ACHN (cell line): ENCODE results near the gene A4GALT.
"Not testable (repeated sequence)": the region's sequence is repeated elsewhere in the genome, so short reads cannot be mapped to it uniquely, and the experiment has no call there.

ENCODE experiments used
- DNase-seq: peaks from one replicate; pipeline ENCODE4 v3.0.0-alpha.2; 2015
- in situ Hi-C: cut with HindIII; loops from 2 replicates; pipeline ENCODE4 v1.10.0; 2017; ENCODE audit warnings: low sequenced_read_pairs, low pct_ligation_motif_present, low pct_unique_long_range_greater_than_20kb

The A4GALT gene, protein sequence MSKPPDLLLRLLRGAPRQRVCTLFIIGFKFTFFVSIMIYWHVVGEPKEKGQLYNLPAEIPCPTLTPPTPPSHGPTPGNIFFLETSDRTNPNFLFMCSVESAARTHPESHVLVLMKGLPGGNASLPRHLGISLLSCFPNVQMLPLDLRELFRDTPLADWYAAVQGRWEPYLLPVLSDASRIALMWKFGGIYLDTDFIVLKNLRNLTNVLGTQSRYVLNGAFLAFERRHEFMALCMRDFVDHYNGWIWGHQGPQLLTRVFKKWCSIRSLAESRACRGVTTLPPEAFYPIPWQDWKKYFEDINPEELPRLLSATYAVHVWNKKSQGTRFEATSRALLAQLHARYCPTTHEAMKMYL

DNA sequence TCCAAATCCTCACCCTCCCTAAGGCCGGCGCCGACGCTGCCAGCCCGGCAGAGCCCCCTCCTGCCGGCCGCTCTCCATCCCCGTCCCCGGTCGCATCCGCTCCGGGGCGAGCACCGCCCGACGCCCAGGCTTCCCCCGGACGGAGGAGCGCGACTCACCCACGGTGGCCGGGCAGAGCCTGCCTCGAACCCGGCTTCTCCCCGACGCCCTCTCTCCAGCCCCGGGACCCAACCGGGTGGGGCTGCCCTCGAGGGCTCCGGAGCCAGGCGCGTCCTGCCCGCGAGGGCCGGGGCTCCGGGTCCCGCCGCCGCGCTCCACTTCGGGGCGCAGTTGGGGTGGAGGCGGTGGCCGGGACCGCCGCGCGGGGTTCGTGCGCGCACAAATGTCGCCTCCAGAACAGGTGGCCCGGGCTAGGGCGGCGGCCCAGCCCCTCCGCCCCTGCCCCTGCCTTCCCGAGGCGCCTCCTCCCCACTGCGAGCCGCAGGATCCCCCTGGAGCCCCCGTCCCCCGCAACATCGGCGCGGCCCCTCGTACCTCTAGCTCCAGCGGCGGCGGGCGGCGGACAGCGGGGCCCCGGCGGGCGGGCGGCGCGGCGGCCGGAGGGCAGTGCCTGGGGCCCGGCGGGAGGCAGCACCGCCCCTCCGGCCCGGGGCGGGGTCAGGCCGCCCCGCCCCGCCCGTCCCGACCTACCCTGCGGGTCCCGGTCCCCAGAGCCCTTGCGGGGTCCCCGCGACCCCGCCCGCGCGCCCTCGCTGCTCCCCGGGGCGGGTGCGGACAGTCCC lies at the start of gene A4GALT:
A4GALT (minus strand) TSS at position 608 of the 782 bp plus-strand sequence. CDS start 26,919 bp downstream, outside the sequence.
- in situ Hi-C loops, result no loop called here
- DNase-seq, result peak; percentile 31

DNA sequence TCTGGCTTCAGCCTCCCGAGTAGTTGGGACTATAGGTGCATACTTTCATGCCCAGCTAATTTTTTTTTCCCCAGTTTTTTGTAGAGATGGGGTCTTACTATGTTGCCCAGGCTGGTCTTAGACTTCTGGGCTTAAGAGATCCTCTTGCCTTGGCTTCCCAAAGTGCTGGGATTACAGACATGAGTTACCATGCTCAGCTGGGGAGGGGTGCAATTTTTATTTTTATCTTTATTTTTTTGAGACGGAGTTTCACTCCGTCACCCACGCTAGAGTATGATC lies 49.7 kb upstream of the A4GALT start:
- no peak for DNase-seq
- in situ Hi-C loops, result no loop called here

DNA sequence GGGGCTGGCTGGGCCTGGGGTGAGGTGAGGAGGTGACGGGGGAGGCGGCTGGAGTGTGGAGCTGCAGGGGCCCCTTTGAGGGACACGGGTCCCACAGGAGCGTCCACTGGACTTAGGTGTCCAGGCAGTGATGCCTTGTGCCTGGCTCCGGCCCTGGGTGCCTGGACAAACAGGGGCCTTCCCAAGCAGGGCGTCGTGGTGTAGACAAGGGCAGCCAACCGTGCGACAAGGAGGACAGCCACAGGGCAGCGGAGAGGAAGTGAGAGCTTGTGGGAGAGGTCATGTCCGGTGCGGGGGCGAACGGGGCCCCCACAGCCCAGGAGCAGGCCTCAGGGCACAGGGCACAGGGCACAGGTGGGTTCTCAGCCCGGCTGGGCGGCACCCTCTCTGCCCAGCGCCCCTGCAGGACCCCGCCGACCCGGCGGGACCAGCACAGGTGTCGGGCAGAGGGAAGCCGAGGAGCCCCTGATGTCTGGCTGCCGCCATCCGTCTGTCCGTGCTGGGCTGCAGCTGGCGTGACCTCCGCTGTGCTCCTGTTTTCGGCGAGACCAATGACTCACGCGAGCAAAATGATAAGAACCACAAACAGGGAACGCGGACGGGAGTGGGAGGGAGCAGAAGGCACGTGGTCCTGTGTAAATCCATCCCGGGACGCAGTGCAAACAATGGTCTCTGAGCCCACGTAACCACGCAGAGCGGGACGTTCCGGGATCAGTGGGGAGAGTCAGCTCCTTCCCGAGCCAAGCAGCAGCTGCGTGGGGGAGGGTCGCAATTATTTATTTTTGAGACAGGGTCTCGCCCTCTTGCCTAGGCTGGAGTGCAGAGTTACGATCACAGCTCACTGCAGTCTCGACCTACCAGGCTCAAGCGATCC lies 49.1 kb upstream of the A4GALT start:
- in situ Hi-C loops, result no loop called here
- peak; percentile 59 for DNase-seq

DNA sequence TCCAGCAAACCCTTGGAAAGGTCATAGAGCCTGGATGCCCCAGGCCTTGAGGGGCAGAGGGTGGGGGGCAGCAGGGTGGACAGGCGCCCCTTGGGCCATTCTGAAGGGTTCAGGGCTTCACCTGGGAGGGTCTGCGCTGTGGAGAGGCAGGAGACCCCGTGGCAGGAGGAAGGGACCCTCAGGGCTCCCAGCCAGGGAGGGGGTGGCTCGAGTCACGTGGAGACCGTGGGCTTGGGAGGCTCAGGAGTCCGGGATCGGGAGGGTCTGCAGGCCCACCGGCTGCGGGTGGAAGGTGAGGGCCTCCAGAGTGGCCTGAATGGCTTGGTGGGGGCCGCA lies 48.5 kb upstream of the A4GALT start:
- no peak for DNase-seq
- in situ Hi-C loops, result no loop called here

DNA sequence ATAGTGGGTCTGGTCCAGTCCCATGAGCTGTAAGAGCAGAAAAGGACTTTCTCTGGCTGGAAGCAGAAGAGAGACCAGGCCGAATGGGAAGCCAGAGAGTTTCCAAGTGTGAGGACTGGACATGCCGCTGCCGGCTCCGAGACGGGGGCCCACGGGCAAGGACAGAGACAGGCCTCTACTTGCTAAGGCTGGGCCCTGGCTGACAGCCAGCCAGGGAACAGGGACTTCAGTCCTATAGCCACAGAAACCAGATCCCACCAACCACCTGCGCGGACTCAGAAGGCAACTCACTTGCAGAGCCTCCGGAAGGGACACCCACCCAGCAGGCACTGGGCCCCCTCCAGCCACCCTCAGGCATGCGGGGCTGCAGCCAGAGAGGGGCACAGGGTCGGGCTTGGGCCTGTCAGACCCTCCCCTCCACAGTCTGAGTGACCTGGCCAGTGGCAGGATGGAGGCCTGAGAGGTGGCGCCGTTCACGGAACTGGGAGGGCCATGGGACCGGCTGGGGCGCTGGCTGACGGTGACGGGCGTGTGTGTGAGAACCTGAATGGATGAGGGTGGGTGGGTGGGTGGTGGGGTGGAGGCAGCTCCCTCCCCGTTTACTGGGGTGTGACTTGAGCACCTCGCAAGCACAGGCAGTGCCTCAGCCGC lies 47.8 kb upstream of the A4GALT start:
- in situ Hi-C loops, result no loop called here
- DNase-seq, result no peak

DNA sequence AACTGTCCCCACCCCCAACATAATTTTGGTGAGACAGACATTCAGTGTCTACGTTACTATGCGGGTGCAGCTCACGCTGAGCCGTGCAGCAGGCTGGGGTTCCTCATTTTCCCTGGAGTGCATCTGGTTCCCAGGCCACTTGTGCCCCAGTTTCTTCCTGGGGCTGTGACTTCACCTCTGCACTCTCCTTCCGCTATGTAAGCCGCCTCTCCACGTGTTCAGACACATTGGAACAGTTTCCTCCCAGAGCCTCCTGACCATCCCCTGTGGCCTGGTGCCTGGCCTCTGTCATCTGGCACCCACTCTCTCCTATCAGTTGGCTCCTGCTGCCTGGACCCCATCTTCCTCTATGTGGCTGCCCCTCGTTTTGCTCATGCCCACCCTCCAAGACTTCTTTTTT lies 46.2 kb upstream of the A4GALT start:
- in situ Hi-C loops, result no loop called here
- DNase-seq, result no peak

DNA sequence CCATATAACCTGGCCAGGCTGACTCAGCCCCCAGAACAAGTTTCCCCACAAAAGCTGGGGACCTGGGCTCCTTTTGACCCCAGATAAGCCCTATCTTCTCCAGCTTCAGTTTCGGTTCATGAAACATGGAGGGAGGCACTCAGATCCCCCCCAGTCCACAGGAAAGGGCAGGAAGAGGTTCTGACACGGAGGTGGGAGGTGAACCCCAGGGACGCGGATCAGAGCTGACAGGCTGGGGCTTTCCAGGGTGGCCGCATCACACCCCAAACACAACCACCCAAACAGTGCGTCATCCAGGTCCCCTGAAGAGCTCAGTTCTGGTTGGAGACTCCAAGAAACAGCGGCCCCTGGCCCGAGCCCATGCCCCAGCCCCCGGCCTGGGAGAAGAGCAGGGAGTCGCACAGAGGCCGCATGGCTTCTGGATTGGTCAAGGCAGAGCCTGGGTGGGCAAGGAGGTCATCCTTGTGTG lies 44.3 kb upstream of the A4GALT start:
- in situ Hi-C loops, result no loop called here
- no peak for DNase-seq

DNA sequence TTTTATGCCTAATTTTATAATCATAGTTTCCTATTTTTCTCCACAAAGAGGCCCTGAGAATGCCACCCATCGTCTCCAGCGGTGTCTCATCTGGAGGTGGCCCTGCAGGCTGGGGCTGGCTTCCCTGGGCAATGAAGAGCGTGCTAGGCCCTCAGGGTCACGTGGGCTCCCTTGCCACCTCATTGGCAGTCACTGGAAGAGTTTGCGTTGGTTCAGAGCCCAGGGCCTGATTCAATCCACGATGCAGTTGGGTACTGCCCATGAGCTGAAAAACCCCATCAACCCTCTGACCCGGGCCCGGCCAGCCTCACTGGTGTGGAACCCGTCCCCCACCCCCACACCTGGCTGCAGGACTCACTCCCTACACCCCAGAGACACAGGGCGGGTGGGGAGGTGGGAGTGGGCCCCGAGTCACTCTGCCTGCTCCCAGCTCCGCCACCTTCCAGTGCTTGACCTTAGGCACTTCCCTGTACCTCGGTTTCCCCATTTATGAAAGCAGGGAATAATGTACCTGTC lies 43.4 kb upstream of the A4GALT start:
- in situ Hi-C loops, result no loop called here
- no peak for DNase-seq

DNA sequence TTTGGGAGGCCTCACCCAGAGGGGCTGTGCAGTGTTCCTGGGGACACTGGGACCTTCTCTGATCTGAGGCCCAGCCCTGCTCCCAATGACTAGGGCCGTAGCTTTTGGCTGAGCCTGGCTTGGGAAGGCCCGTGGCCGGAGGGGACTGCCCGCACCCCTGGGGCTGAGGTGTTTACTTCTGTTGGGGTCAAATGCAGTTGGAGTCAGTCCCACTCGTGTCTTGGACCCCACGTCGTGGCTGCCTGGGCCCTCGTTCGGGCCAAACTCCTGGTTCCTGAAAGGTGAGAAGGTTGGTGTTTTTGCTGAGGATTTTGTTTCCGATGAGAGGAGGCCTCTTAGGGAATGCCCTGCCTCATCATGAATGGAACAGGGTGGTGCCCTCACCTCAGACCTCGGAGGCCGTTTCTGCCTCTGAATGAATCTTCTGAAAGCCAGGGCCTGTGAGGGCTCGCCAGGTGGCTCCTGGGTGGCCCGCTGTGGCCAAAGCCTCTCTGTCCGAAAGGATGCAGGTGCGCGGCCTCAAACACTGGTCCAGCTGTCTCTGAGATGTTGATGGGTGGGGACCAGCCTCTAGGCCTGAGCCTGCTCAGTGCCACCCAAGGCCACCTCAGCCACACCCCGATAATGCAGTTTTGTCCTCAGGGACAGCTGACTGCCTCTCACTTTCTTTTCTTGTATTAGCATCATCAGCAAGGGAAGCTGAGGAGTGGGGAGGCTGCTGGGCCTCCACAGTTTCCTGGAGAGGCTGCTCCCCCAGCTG lies 40.3 kb upstream of the A4GALT start:
- in situ Hi-C loops, result no loop called here
- no peak for DNase-seq

DNA sequence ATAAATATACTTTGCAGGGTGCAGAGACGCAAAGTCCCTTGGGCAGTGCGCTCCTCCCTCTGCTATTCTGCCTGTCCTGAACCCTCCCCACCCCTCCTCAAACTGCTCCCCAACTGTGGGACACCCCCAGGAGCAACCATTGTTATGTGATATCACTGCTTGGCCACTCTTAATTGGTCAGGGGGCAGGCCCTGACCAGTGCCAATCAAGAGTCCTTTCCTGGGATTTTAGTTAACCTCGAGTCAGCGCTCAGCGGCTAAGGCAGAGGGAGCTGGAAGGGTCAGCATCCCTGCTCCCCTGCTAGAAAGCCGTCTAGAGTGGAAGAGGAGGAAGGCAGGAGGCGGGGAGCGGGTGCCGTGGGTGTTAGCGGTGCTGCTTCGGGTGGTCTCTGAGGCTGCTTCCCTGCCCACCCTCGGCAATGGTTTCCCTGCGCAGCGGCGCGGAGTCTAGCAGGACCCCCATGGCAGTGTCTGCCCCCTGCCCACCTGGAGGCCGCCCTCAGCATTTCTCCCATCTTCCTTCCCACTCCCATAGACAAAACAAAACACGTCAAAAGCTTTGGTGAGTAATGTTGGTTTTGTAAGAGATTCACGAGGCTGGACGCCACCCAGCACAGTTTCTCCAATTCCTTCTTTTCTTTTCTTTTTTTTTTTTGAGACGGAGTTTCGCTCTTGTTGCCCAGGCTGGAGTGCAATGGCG lies 38.4 kb upstream of the A4GALT start:
- in situ Hi-C loops, result no loop called here
- no peak for DNase-seq

DNA sequence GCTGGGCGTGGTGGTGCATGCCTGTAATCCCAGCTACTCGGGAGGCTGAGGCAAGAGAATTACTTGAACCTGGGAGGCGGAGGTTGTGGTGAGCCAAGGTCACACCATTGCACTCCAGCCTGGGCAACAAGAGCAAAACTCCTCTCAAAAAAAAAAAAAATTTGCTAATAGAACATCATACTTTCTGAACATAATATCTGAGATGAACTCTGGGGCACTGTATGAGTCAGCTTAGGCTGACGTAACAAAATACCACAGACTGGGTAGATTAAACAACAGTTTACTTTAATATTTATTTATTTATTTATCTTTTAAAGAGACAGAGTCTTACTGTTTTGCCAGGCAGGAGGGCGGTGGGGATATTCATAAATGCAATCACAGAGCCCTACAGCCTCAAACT lies 34.9 kb upstream of the A4GALT start:
- DNase-seq, result not testable (repeated sequence)

DNA sequence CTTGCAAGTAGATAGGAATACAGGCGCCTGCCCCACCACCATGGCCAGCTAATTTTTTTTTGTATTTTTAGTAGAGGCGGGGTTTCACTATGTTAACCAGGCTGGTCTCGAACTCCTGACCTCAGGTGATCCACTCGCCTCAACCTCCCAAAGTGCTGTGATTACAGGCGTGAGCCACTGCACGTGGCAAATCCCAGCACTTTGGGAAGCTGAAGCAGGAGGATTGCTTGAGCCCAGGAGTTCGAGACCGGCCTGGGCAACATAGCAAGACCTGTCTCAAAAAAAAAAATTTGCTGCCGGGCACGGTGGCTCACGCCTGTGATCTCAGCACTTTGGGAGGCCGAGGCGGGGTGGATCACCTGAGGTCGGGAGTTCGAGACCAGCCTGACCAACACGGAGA lies 34.5 kb upstream of the A4GALT start:
- in situ Hi-C loops, DNase-seq: not testable (repeated sequence)

More for the DNA sequence above, 34.9 kb upstream of the A4GALT start:
- in situ Hi-C loops, result not testable (repeated sequence)

DNA sequence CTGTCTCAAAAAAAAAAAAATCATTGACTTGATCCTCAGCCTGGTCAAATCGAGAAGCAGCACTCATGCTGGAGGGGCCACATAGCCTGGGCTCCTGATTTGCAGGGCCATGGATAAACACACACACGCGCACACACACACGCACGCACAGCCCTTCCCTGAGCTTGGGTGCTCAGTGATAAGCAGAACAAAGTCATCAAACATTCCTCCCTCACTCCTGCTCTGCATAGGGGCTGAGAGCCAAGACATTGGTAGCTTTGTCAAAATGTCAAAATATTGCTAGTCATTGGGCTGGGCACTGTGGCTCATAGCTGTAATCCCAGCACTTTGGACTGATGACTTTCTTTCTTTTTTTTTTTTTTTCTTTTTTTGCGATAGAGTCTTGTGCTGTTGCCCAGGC lies 34.0 kb upstream of the A4GALT start:
- DNase-seq, result no peak
- in situ Hi-C loops, result no loop called here

DNA sequence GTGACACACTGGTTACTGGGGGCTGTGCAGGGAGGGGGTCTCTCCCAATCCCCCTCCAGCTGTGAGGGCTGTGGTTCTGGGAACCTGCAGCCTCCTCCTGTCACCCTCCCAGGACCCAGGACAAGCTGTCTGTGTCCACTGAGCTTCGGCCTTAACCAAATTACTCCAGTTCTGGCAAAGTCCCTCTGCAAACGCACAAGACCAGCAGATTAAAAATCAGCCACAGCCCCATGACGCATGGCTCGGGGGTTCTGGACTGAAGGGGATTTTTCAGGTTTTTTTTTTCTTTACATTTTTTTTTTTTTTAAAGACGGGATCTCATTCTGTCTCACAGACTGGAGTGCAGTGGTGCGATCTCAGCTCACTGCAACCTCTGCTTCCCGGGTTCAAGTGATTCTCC lies 32.2 kb upstream of the A4GALT start:
- in situ Hi-C loops, result no loop called here
- DNase-seq, result no peak

DNA sequence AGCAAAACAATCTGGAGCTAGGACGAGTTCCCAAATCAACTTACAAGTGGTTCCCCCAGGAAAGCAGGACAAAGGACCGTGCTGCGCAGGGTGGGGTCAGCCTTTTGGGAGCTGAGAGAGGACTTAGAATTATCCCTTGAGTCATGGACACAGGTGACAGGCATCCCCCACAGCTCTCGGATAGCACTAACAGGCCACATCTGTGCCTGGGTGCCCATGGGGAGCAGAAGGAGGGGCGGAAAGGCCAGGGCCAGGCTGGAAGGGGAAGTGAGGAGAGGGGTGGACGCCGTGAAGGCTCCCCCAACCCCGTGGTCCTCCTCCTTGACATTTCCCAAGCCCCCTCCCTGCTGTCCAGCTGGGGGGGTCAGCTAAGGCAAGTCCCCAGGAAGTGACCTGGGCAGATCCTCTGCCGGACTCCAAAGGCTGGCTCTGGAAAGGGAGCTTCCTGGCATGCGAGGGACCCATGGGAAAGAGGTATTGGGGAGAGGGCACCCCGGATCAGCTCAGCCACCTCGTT lies 31.6 kb upstream of the A4GALT start:
- in situ Hi-C loops, result no loop called here
- DNase-seq, result no peak

DNA sequence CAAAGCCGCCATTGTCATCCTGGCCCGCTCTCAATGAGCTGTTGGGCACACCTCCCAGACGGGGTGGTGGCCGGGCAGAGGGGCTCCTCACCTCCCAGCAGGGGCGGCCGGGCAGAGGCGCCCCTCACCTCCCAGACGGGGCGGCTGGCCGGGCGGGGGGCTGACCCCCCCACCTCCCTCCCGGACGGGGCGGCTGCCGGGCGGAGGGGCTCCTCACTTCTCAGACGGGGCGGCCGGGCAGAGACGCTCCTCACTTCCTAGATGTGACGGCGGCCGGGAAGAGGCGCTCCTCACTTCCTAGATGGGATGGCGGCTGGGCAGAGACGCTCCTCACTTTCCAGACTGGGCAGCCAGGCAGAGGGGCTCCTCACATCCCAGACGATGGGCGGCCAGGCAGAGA lies 29.8 kb upstream of the A4GALT start:
- in situ Hi-C loops, DNase-seq: not testable (repeated sequence)
